Activated CD4-positive, CD25-positive, alpha-beta regulatory T cell treated with anti-CD3 and anti-CD28 coated beads, Interleukin-2, amount 50 U/mL, for 24 hours (primary cell): ENCODE results near the gene ACAP2.
"Not testable (repeated sequence)": the region's sequence is repeated elsewhere in the genome, so short reads cannot be mapped to it uniquely, and the experiment has no call there.

Experiments
- ATAC-seq, 2 donors: fragments of 150-1000 bp; cut with Tn5 transposase; one replicate each; pipeline ENCODE4 v1.10.0; 2021; ENCODE audit warnings: mild to moderate bottlenecking in 1 of 2, moderate library complexity in 1 of 2

The ACAP2 gene

GRCh38 chr3:195385526-195385925, 57.3 kb downstream of the ACAP2 start:
- ATAC-seq = no peak

GRCh38 chr3:195384952-195385351, 57.9 kb downstream of the ACAP2 start:
- no peak for ATAC-seq

- ATAC-seq = no peak
Measured at GRCh38 chr3:195372220-195372619, 70.6 kb downstream of the ACAP2 start.

GRCh38 chr3:195366200-195366925, 76.5 kb downstream of the ACAP2 start:
- ATAC-seq = no peak

GRCh38 chr3:195365371-195365770, 77.4 kb downstream of the ACAP2 start:
- no peak for ATAC-seq

GRCh38 chr3:195357797-195358196, 85.0 kb downstream of the ACAP2 start:
- ATAC-seq = not testable (repeated sequence)

GRCh38 chr3:195356151-195357086, 86.4 kb downstream of the ACAP2 start:
- no peak for ATAC-seq

- not testable (repeated sequence) for ATAC-seq
Measured at GRCh38 chr3:195354009-195354408, 88.8 kb downstream of the ACAP2 start.

GRCh38 chr3:195352895-195353488, 89.8 kb downstream of the ACAP2 start:
- no peak for ATAC-seq

GRCh38 chr3:195348426-195349115, 94.2 kb downstream of the ACAP2 start:
- ATAC-seq = no peak

- no peak for ATAC-seq
Measured at GRCh38 chr3:195337747-195338146, 105.1 kb downstream of the ACAP2 start.

GRCh38 chr3:195334967-195335366, 107.9 kb downstream of the ACAP2 start:
- no peak for ATAC-seq

GRCh38 chr3:195319060-195319459, 123.8 kb downstream of the ACAP2 start:
- no peak for ATAC-seq

GRCh38 chr3:195312714-195313113, 130.1 kb downstream of the ACAP2 start:
- no peak for ATAC-seq

GRCh38 chr3:195307711-195308110, 135.1 kb downstream of the ACAP2 start:
- no peak for ATAC-seq

GRCh38 chr3:195306369-195306768, 136.5 kb downstream of the ACAP2 start:
- no peak for ATAC-seq

GRCh38 chr3:195302431-195302830, 140.4 kb downstream of the ACAP2 start:
- no peak for ATAC-seq

- no peak for ATAC-seq
Measured at GRCh38 chr3:195297446-195297845, 145.4 kb downstream of the ACAP2 start.

- no peak for ATAC-seq
Measured at GRCh38 chr3:195296662-195297061, 146.2 kb downstream of the ACAP2 start.

- ATAC-seq = no peak
Measured at GRCh38 chr3:195291121-195291520, 151.7 kb downstream of the ACAP2 start.

- ATAC-seq = not testable (repeated sequence)
Measured at GRCh38 chr3:195290643-195291042, 152.2 kb downstream of the ACAP2 start.

- ATAC-seq = no peak
Measured at GRCh38 chr3:195286115-195286872, 156.5 kb downstream of the ACAP2 start.
